T-helper 17 cell (primary cell): ENCODE measurements around the gene B4GALT6. TPM values are rescaled to one million over a fixed set of nuclear protein-coding genes. Genes with fewer than 3 reads are reported as not detected.

Experiments
- ATAC-seq: fragments of 150-1000 bp; cut with Tn5 transposase; 2 replicates; pipeline ENCODE4 v1.10.0; 2021; ENCODE audit warnings: mild to moderate bottlenecking, moderate library complexity
- DNase-seq, 3 donors: peaks; one replicate each; pipeline versions ENCODE4 v3.0.0 to v3.0.0-alpha.2; 2020 to 2021
- H3K9me3 ChIP-seq: one replicate; pipeline ENCODE4 v1.7.0; 2013; ENCODE audit warnings: low read length, mild to moderate bottlenecking; ENCODE audit not compliant: control insufficient read depth, poor library complexity, severe bottlenecking
- H3K27ac Mint-ChIP-seq: one replicate; pipeline ENCODE4 v1.8.0; 2022; ENCODE audit warnings: mild to moderate bottlenecking, moderate library complexity, mixed read lengths
- H3K27me3 Mint-ChIP-seq: one replicate; pipeline ENCODE4 v1.8.0; 2022; ENCODE audit warnings: mixed read lengths
- H3K36me3 Mint-ChIP-seq: one replicate; pipeline ENCODE4 v1.8.0; 2022; ENCODE audit warnings: low read depth, mixed read lengths
- H3K4me1 Mint-ChIP-seq: one replicate; pipeline ENCODE4 v1.8.0; 2022; ENCODE audit warnings: mild to moderate bottlenecking, mixed read lengths
- H3K4me3 Mint-ChIP-seq: one replicate; pipeline ENCODE4 v1.8.0; 2022; ENCODE audit warnings: mild to moderate bottlenecking, moderate library complexity, mixed read lengths
- total RNA-seq, 4 donors: library from RNA in 2 of 4; stranded (reverse) in 2 of 4; gene quantifications; one replicate each; pipeline ENCODE4 v1.2.3 and lab custom pipeline; 2022 to 2026

The B4GALT6 gene
- total RNA-seq, 2 donors from 2014 or later = 0.10 to 2.3 TPM

DNA sequence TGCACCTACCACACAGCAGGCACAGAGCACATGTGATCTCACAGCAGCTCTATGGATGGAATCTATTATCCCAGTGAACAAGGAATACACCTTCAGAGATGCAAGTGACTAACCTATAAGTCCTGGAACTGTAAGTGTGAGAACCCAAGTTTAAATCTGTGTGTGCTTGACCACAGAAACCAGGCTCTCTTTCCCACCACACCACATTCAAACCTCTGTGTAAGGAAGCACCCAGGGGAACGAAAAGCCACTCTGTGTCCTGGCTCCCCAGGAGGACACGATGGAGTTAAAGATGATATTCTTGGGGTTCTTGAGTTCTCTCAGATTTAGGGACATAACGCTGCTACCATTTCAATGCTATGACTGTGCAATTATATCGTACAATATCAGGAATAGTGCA is 53.8 kb downstream of the B4GALT6 start:
- no peak for ATAC-seq

DNA sequence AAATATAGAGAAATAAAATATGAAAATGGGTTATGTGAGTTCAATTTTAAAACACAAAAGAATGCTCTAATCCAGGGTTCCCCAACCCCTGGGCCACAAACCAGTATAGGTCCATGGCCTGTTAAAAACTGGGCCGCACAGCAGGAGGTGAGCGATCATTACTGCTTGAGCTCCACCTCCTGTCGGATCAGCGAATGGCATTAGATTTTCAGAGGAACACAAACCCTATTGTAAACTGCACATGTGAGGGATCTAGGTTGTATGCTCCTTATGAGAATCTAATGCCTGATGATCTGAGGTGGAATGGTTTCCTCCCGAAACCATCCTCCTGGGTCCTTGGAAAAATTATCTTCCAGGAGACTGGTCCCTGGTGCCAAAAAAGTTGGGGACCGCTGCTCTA is 58.0 kb downstream of the B4GALT6 start:
- no peak for DNase-seq
- no peaks in the 10 kb centered on the region for H3K4me1 Mint-ChIP-seq

More for the DNA sequence above, 53.8 kb downstream of the B4GALT6 start:
- no peak for DNase-seq
- Mint-ChIP-seq H3K36me3 (no peaks in the 10 kb centered on the region), H3K4me1 (no peaks in the 10 kb centered on the region), H3K27ac (no peak overlapping the region), H3K4me3 (no peak overlapping the region), H3K27me3 (peaks cover 20% of the 10 kb centered on the region)
- no peaks in the 10 kb centered on the region for H3K9me3 ChIP-seq

DNA sequence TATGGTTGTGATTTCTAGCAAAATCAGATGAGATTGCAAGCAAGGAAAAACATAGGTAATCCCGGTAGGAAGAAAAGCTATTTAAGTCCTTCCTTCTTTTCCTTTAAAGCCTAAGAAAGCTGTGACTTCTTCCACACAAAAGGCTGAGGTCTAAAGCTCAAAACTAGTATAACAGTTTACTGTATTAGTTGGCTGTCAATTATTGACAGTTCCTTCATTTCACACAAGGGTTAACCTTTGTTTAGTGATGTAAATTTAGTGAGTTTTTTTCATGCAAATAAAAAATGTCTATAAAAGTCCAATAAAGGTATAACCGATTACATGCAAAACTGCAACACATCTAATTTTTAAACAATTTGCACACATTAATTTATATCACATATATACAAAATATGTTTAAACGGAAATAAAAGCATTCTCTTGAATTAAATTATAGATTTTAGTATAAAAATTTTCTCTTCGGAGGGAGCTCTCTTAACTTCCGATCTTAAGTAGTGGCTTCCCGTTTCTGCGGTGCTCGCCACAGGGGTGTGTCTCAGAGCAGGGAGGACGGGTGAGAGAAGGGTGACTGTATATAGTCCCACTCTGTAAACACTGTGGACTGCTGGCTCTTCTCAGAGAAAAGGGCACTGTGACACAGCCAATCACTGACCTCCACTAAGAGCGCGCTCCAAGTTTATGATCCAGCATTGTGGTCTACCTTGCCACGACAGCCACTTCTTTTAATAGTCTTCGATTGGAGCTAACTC is 59.3 kb downstream of the B4GALT6 start:
- peaks cover 4% of the 10 kb centered on the region for H3K27me3 Mint-ChIP-seq
- H3K27ac Mint-ChIP-seq = no peak overlapping the region
- no peaks in the 10 kb centered on the region for H3K9me3 ChIP-seq
- H3K4me3 Mint-ChIP-seq = no peak overlapping the region
- ATAC-seq (no peak), DNase-seq (no peak)
- no peaks in the 10 kb centered on the region for H3K36me3 Mint-ChIP-seq
- H3K4me1 Mint-ChIP-seq = no peaks in the 10 kb centered on the region

More for the DNA sequence above, 58.0 kb downstream of the B4GALT6 start:
- no peak overlapping the region for H3K27ac Mint-ChIP-seq
- no peaks in the 10 kb centered on the region for H3K9me3 ChIP-seq
- peaks cover under 1% of the 10 kb centered on the region for H3K27me3 Mint-ChIP-seq
- no peak overlapping the region for H3K4me3 Mint-ChIP-seq
- no peaks in the 10 kb centered on the region for H3K36me3 Mint-ChIP-seq
- no peak for ATAC-seq

DNA sequence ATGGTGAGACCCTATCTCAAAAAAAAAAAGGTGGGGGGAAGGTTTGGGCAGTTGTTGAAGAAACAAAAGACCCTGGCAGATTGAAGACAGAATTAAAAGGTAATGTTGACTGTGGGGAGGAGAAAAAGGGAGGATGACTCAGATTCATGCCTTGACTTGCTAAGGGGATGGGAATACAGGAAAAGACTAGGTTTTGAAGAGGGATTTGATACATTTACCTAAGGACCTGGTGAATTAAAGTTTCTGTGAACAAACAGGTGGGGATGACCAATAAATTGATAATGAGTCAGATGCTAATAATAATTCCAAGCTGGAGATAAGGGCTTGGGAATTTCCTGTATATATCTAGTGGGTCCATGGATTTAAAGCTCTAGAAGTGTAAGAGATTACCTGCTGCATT is 65.1 kb downstream of the B4GALT6 start:
- ATAC-seq (no peak), DNase-seq (no peak)
- no peak overlapping the region for H3K27ac Mint-ChIP-seq
- no peak overlapping the region for H3K4me3 Mint-ChIP-seq
- H3K4me1 Mint-ChIP-seq = no peaks in the 10 kb centered on the region
- H3K27me3 Mint-ChIP-seq = peaks cover 14% of the 10 kb centered on the region
- no peaks in the 10 kb centered on the region for H3K36me3 Mint-ChIP-seq
- H3K9me3 ChIP-seq = no peaks in the 10 kb centered on the region

DNA sequence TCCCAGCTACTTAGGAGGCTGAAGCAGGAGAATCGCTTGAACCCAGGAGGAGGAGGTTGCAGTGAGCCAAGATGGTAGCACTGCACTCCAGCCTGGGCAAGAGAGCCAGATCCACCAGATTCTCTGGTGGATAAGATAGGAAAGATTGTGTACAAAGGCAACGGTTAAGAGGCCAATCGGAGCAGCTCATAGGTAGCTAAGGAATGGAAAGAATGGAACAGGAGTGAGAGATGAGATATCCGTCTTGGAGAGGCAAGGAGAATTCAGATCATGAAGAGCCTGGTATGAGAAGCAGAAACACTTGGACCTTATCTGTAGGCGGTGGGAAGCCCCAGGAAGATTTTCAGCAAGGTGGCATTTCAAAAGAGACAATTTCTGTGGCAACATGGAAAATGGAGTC is 65.6 kb downstream of the B4GALT6 start:
- H3K9me3 ChIP-seq = no peaks in the 10 kb centered on the region
- ATAC-seq (no peak), DNase-seq (no peak)
- Mint-ChIP-seq H3K27ac (no peak overlapping the region), H3K27me3 (peaks cover 14% of the 10 kb centered on the region), H3K36me3 (no peaks in the 10 kb centered on the region), H3K4me1 (no peaks in the 10 kb centered on the region), H3K4me3 (no peak overlapping the region)

GRCh38 chr18:31617031-31617717 is 67.2 kb downstream of the B4GALT6 start:
- H3K9me3 ChIP-seq = no peaks in the 10 kb centered on the region
- Mint-ChIP-seq H3K4me3 (no peak overlapping the region), H3K27me3 (peaks cover 15% of the 10 kb centered on the region), H3K4me1 (no peaks in the 10 kb centered on the region), H3K36me3 (no peaks in the 10 kb centered on the region), H3K27ac (no peak overlapping the region)
- DNase-seq = no peak
- ATAC-seq = no peak

DNA sequence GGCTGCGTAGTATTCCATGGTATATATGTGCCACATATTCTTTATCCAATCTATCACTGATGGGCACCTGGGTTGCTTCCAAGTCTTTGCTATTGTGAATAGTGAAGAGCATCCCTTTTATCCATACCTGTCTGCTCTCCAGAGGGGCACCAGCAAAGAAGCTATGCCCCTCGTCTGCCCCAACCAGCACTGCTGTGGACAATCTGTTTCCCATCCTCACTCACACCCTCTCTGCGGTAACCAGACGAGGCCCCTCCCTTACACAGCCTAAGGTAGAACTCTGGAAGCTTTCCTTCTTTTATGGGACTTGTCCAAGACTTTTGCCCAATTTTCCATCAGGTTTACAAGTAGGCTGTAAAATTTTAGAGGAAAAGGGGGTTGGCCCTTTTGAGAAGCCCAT is 67.8 kb downstream of the B4GALT6 start:
- peaks cover 21% of the 10 kb centered on the region for H3K27me3 Mint-ChIP-seq
- ATAC-seq = no peak
- no peaks in the 10 kb centered on the region for H3K36me3 Mint-ChIP-seq
- no peak overlapping the region for H3K4me3 Mint-ChIP-seq
- H3K4me1 Mint-ChIP-seq = no peaks in the 10 kb centered on the region
- H3K9me3 ChIP-seq = no peaks in the 10 kb centered on the region
- H3K27ac Mint-ChIP-seq = no peak overlapping the region
- no peak for DNase-seq

DNA sequence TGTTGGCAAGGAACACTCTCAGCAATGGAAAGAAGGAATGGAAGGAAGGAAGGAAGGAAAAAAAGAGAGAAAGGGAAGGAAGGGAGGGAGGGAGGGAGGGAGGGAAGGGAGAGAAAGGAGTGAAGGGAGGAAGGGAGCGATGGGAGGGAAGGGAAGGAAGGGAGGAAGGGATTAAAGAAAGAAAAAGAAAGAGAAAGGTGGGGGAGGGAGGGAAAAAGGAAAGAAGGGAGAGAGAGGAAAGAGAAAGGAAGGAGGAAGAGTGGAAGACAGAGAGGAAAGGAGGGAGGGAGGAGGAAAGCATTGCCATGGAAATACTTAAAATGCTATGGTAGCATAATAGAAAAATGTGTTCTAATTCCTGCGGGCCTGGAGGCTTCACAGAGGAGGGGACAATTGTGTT is 70.3 kb downstream of the B4GALT6 start:
- no peaks in the 10 kb centered on the region for H3K36me3 Mint-ChIP-seq
- H3K27ac Mint-ChIP-seq = no peak overlapping the region
- ATAC-seq = no peak

GRCh38 chr18:31612124-31612523 is 72.3 kb downstream of the B4GALT6 start:
- Mint-ChIP-seq H3K27ac (no peak overlapping the region), H3K4me3 (no peak overlapping the region), H3K36me3 (no peaks in the 10 kb centered on the region), H3K27me3 (peaks cover 38% of the 10 kb centered on the region), H3K4me1 (no peaks in the 10 kb centered on the region)
- no peak for DNase-seq
- H3K9me3 ChIP-seq = no peaks in the 10 kb centered on the region
- ATAC-seq = no peak

More for the DNA sequence above, 70.3 kb downstream of the B4GALT6 start:
- H3K27me3 Mint-ChIP-seq = peaks cover 40% of the 10 kb centered on the region
- no peaks in the 10 kb centered on the region for H3K4me1 Mint-ChIP-seq
- H3K4me3 Mint-ChIP-seq = no peak overlapping the region
- no peak for DNase-seq
- H3K9me3 ChIP-seq = no peaks in the 10 kb centered on the region

DNA sequence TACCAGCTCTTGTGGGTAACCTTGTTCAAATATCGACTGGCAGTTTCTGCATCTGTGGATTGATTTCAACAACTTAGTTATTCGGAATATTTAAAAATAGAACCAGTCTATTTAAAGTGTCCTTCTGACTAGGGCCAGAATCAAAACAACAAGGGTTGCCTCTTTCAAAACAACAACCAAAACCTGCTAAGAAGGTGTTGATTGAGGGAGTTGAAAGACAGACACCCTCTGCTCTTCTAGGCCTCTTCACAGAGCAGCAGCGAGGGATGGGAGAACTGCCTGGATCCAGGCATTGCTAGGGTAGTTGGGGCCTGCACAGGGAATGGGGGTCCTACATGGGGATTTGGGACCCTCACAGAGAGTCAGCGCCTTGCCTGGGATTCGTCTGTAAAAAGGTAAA is 72.9 kb downstream of the B4GALT6 start:
- Mint-ChIP-seq H3K4me1 (no peaks in the 10 kb centered on the region), H3K27ac (no peak overlapping the region), H3K27me3 (peaks cover 32% of the 10 kb centered on the region), H3K4me3 (no peak overlapping the region), H3K36me3 (no peaks in the 10 kb centered on the region)
- ATAC-seq (no peak), DNase-seq (no peak)
- H3K9me3 ChIP-seq = no peaks in the 10 kb centered on the region

DNA sequence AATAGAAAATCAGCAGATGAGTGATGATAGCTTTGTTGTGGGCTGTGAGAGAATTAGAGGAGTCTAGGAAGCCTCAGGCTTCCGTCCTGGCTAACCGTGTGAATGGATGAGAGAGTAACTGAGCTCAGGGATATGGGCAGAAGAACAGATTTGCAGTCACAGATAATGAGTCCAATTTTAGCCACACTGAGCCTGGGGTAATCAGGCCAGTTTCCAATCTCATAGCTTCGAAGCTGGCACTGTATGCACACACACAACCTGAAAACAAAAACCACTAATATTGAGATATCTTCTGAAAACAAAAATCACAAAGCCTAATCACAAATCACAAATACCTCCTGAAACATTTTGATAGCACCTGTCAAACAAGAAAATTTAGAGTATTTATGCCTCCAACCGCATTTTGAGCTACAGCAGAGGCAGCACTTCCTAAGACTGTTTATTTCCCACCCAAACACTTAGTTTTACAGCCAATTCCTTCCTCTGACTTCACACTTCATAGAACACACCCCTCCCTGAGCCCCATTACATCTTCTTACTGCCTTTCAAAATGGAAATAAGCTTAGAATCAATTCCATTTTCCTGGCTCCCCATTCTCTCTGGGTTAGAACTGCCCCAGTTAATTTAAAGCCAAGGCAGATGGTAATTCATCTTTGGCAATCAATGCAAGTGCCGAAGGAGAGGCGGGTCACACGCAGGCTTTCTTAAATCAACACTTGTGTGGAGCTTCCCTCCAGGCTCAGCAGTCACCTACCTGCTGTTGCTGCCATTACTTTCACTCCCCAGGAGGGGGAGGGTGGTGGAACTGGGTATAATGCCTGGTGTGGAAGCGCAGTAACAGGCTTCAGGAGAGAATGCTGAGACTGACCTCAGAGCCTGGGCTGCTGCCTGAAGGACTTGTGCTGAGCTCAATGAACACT is 73.8 kb downstream of the B4GALT6 start:
- peaks cover 30% of the 10 kb centered on the region for H3K27me3 Mint-ChIP-seq
- H3K36me3 Mint-ChIP-seq = no peaks in the 10 kb centered on the region
- no peaks in the 10 kb centered on the region for H3K4me1 Mint-ChIP-seq
- ATAC-seq = no peak
- H3K4me3 Mint-ChIP-seq = no peak overlapping the region
- no peak overlapping the region for H3K27ac Mint-ChIP-seq
- H3K9me3 ChIP-seq = no peaks in the 10 kb centered on the region
- no peak for DNase-seq

DNA sequence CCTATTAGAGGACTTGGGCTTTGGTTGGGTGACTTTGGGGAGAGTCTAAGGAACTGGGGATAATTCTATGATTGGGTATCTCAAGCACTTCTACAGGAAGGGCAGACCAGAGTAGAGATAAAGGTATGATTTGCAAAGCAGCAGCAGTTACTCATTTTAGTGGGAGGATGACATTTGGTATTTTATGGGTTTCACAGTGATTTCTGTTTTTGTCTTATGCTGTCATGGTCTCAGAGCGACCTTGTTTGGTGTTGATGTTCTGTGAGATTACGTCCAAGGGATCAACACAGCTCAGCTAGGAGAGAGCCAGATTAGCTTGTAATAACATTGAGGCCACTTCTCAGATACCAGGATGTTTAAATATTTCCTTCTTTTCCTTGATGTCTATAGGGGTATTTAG is 74.5 kb downstream of the B4GALT6 start:
- Mint-ChIP-seq H3K36me3 (no peaks in the 10 kb centered on the region), H3K4me1 (no peaks in the 10 kb centered on the region), H3K27ac (no peak overlapping the region), H3K27me3 (peaks cover 30% of the 10 kb centered on the region), H3K4me3 (no peak overlapping the region)
- DNase-seq (no peak), ATAC-seq (no peak)
- no peaks in the 10 kb centered on the region for H3K9me3 ChIP-seq

DNA sequence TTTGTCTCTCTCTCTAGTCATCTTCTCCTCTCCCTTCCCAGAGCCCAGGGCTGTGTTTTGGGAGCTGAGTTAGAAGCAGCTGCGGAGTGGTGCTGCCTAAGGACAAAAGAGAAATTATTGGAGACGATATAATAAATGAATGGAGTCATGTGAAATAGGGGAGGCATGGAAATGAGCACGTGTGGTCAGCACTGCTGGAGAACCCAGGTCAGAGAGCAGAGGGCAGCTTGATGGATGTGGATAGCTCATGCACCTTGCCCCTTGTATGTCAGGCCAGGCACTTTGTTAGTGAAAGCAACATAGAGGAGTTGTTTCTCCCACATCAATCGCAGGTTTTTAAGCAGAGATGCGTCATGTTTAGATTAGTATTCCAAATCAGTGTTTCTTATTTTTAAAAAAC is 77.0 kb downstream of the B4GALT6 start:
- no peak overlapping the region for H3K4me3 Mint-ChIP-seq
- ATAC-seq (no peak), DNase-seq (no peak)
- no peak overlapping the region for H3K27ac Mint-ChIP-seq
- H3K36me3 Mint-ChIP-seq = peaks cover 3% of the 10 kb centered on the region
- peaks cover 40% of the 10 kb centered on the region for H3K27me3 Mint-ChIP-seq
- H3K4me1 Mint-ChIP-seq = no peaks in the 10 kb centered on the region
- no peaks in the 10 kb centered on the region for H3K9me3 ChIP-seq
